ENCODE measurements around the gene CEBPB.

GRCh38 chr20:50208085-50208491 is 17.5 kb downstream of the CEBPB start:
- no peak for TF ChIP-seq REST (IDR thresholded peaks at IDR 0.05; ENCODE audit: insufficient read depth in 1 of 2, low read depth in 2 of 2, low read length in 2 of 2)
- TF ChIP-seq POLR2AphosphoS5 (IDR thresholded peaks at IDR 0.05; ENCODE audit: low read depth, low read length): no peak
- no peak for TF ChIP-seq TAF1 (IDR thresholded peaks at IDR 0.05; ENCODE audit: borderline replicate concordance, insufficient read depth, low read length)
- TF ChIP-seq SIN3A (IDR thresholded peaks at IDR 0.05; ENCODE audit: borderline replicate concordance, insufficient read depth, low read length): no peak
